ENCODE measurements around the gene TNFRSF14.
A peak's percentile ranks its signal among the peaks of the same experiment; 100 is the strongest.

The TNFRSF14 gene

GRCh38 chr1:2523891-2524609 is 32.1 kb upstream of the TNFRSF14 start:
- DNase-seq: peak; percentile 72

- no peak for DNase-seq
Observed at GRCh38 chr1:2525572-2525919, 30.6 kb upstream of the TNFRSF14 start.

GRCh38 chr1:2525920-2526823 is 30.0 kb upstream of the TNFRSF14 start, which contains the start of gene PANK4:
PANK4 (minus strand) TSS chr1:2526596; CDS start chr1:2526587, 9 bp downstream.
- DNase-seq: peak; percentile 93

- peak; percentile 48 for DNase-seq
Observed at GRCh38 chr1:2526824-2527555, 29.2 kb upstream of the TNFRSF14 start.

- no peak for DNase-seq
Observed at GRCh38 chr1:2527556-2527860, 28.7 kb upstream of the TNFRSF14 start.

- DNase-seq: no peak
Observed at GRCh38 chr1:2528016-2528415, 28.2 kb upstream of the TNFRSF14 start.

- DNase-seq: no peak
Observed at GRCh38 chr1:2528611-2528965, 27.6 kb upstream of the TNFRSF14 start.

GRCh38 chr1:2528966-2529783 is 27.0 kb upstream of the TNFRSF14 start:
- peak; percentile 68 for DNase-seq

GRCh38 chr1:2529784-2530512 is 26.2 kb upstream of the TNFRSF14 start, which contains the start of gene HES5:
HES5 (minus strand) TSS chr1:2530263; CDS start chr1:2530164, 99 bp downstream.
- peak; percentile 30 for DNase-seq

GRCh38 chr1:2530513-2531361 is 25.4 kb upstream of the TNFRSF14 start:
- peak; percentile 28 for DNase-seq

- no peak for DNase-seq
Observed at GRCh38 chr1:2532485-2533160, 23.5 kb upstream of the TNFRSF14 start.

GRCh38 chr1:2533365-2533764 is 22.8 kb upstream of the TNFRSF14 start:
- no peak for DNase-seq

- no peak for DNase-seq
Observed at GRCh38 chr1:2534315-2534686, 21.9 kb upstream of the TNFRSF14 start.

GRCh38 chr1:2534687-2535441 is 21.3 kb upstream of the TNFRSF14 start:
- DNase-seq: no peak

- DNase-seq: no peak
Observed at GRCh38 chr1:2535455-2535854, 20.7 kb upstream of the TNFRSF14 start.

- no peak for DNase-seq
Observed at GRCh38 chr1:2535981-2536380, 20.2 kb upstream of the TNFRSF14 start.

GRCh38 chr1:2537784-2538115 is 18.4 kb upstream of the TNFRSF14 start:
- no peak for DNase-seq

- no peak for DNase-seq
Observed at GRCh38 chr1:2538376-2538775, 17.8 kb upstream of the TNFRSF14 start.

- DNase-seq: no peak
Observed at GRCh38 chr1:2538872-2539271, 17.3 kb upstream of the TNFRSF14 start.
